CD4-positive, alpha-beta T cell (primary cell): ENCODE results near the gene DNAAF5. TPM values are rescaled to one million over a fixed set of nuclear protein-coding genes. Genes with fewer than 3 reads are reported as not detected.

Experiments used
- ATAC-seq: fragments of 200-7000 bp; cut with Tn5 transposase; one replicate; pipeline ENCODE4 v1.10.0; 2022; ENCODE audit warnings: mild to moderate bottlenecking; ENCODE audit not compliant: poor library complexity
- CTCF ChIA-PET: fragments of 350-600 bp; sonication (Branson Sonifier 250); formaldehyde crosslinking; loops from one replicate; lab custom pipeline; 2021; ENCODE audit warnings: antibody characterized with exemption, inconsistent platforms; lab: Charles Lee
- POLR2A ChIA-PET: fragments of 350-600 bp; sonication (Branson Sonifier 250); formaldehyde crosslinking; loops from one replicate; lab custom pipeline; 2021; ENCODE audit warnings: antibody characterized with exemption, inconsistent platforms; lab: Charles Lee
- DNase-seq, 14 experiments: peaks; one replicate each; pipeline ENCODE4 v3.0.0-alpha.2; 2013 to 2020; ENCODE audit warnings: mixed read lengths in 2 of 14
- H3K27ac ChIP-seq, 2 donors: one replicate each; pipeline versions ENCODE4 v1.5.1 to v1.7.0; 2013; ENCODE audit warnings: low read length in 2 of 2, low read depth in 1 of 2, mild to moderate bottlenecking in 1 of 2
- H3K27me3 ChIP-seq, 2 experiments: 1 replicate in 1 of 2; 2 replicates in 1 of 2; pipeline versions ENCODE4 v1.6.1 to v1.7.0; 2013; ENCODE audit warnings: low read length in 2 of 2, control low read depth in 1 of 2, mild to moderate bottlenecking in 1 of 2, moderate library complexity in 1 of 2; ENCODE audit not compliant: insufficient read depth in 2 of 2, control insufficient read depth in 1 of 2
- H3K36me3 ChIP-seq: one replicate; pipeline ENCODE4 v1.6.1; 2013; ENCODE audit warnings: low read length, control low read depth; ENCODE audit not compliant: insufficient read depth
- H3K4me1 ChIP-seq: one replicate; pipeline ENCODE4 v1.6.1; 2013; ENCODE audit warnings: low read length, control low read depth; ENCODE audit not compliant: insufficient read depth
- H3K4me3 ChIP-seq: one replicate; pipeline ENCODE4 v1.5.1; 2013; ENCODE audit warnings: mild to moderate bottlenecking, low read length, moderate library complexity
- H3K9me3 ChIP-seq, 2 experiments: 1 replicate in 1 of 2; 2 replicates in 1 of 2; pipeline versions ENCODE4 v1.6.1 to v1.7.0; 2013; ENCODE audit warnings: low read length in 2 of 2, mild to moderate bottlenecking in 2 of 2, control low read depth in 1 of 2, moderate library complexity in 1 of 2; ENCODE audit not compliant: control insufficient read depth in 1 of 2, insufficient read depth in 1 of 2
- H3K27ac Mint-ChIP-seq: one replicate; pipeline ENCODE4 v1.8.0; 2020; ENCODE audit warnings: mixed read lengths
- H3K27me3 Mint-ChIP-seq: one replicate; pipeline ENCODE4 v1.8.0; 2021; ENCODE audit warnings: mixed read lengths
- H3K36me3 Mint-ChIP-seq: one replicate; pipeline ENCODE4 v1.8.0; 2021; ENCODE audit warnings: low read depth, mixed read lengths
- H3K4me1 Mint-ChIP-seq: one replicate; pipeline ENCODE4 v1.8.0; 2021; ENCODE audit warnings: low read depth, mixed read lengths
- H3K4me3 Mint-ChIP-seq: one replicate; pipeline ENCODE4 v1.8.0; 2020; ENCODE audit warnings: mild to moderate bottlenecking, mixed read lengths
- H3K9me3 Mint-ChIP-seq: one replicate; pipeline ENCODE4 v1.8.0; 2020; ENCODE audit warnings: mixed read lengths
- CTCF ChIP-seq: fragments of 200-600 bp; IDR thresholded peaks from one replicate; pipeline ENCODE4 v1.8.0; 2022; ENCODE audit warnings: antibody characterized with exemption, mild to moderate bottlenecking
- intact Hi-C, 2 experiments: fragments of 100-400 bp; cut with DNase I in 1 of 2; cut with micrococcal nuclease in 1 of 2; formaldehyde crosslinking; loops; one replicate each; pipeline versions ENCODE4 v1.15.1 to v1.9.0; 2023 to 2025; cut with DNase I, micrococcal nuclease
- total RNA-seq, 174 experiments: library from RNA in 2 of 174; stranded (reverse) in 2 of 174; gene quantifications; one replicate each; pipeline ENCODE4 v1.2.3 and lab custom pipeline; 2021 to 2026

The DNAAF5 gene
- total RNA-seq, 2 experiments from 2014 or later = 4.8 to 6.1 TPM

- Mint-ChIP-seq H3K27me3 (no peaks in the 10 kb centered on the region), H3K27ac (no peak overlapping the region), H3K4me3 (no peak overlapping the region), H3K36me3 (peaks cover 55% of the 10 kb centered on the region), H3K4me1 (peaks cover 75% of the 10 kb centered on the region), H3K9me3 (no peaks in the 10 kb centered on the region)
- TF ChIP-seq CTCF = no peak
- ChIA-PET CTCF (interaction anchor here (1.6 kb wide), 1 partner anchor 47 kb away, joined by 4 read pairs; no protein-coding TSS in a partner anchor), POLR2A (no interaction called here)
- no peak for DNase-seq
- peaks cover 25% of the 10 kb centered on the region for H3K4me1 ChIP-seq
- no peaks in the 10 kb centered on the region for H3K27me3 ChIP-seq
- H3K4me3 ChIP-seq = no peak overlapping the region
- no peak overlapping the region for H3K27ac ChIP-seq
- no peak for ATAC-seq
- peaks cover 18% of the 10 kb centered on the region for H3K36me3 ChIP-seq
- H3K9me3 ChIP-seq = no peaks in the 10 kb centered on the region
- intact Hi-C loops = no loop called here
Measured at GRCh38 chr7:826230-826917, 99.9 kb downstream of the DNAAF5 start.

GRCh38 chr7:828793-829561 lies 102.5 kb downstream of the DNAAF5 start:
- Histone ChIP-seq H3K27ac (no peak overlapping the region), H3K36me3 (peaks cover 6% of the 10 kb centered on the region), H3K4me1 (peaks cover 40% of the 10 kb centered on the region), H3K27me3 (no peaks in the 10 kb centered on the region), H3K9me3 (no peaks in the 10 kb centered on the region), H3K4me3 (no peak overlapping the region)
- no peak for TF ChIP-seq CTCF
- CTCF ChIA-PET = no interaction called here
- H3K4me1 Mint-ChIP-seq = peaks cover 67% of the 10 kb centered on the region
- H3K9me3 Mint-ChIP-seq = no peaks in the 10 kb centered on the region
- H3K36me3 Mint-ChIP-seq = peaks cover 44% of the 10 kb centered on the region
- no peak overlapping the region for H3K27ac Mint-ChIP-seq
- intact Hi-C loops = loop anchor here in 1 of 2 experiments (1.0 kb wide), 1 partner anchor 11 kb away; no protein-coding TSS in a partner anchor
- DNase-seq (no peak), ATAC-seq (no peak)
- no peaks in the 10 kb centered on the region for H3K27me3 Mint-ChIP-seq
- POLR2A ChIA-PET = interaction anchor here (0.7 kb wide), 1 partner anchor 1877 kb away, joined by 3 read pairs; no protein-coding TSS in a partner anchor
- H3K4me3 Mint-ChIP-seq = no peak overlapping the region

- Mint-ChIP-seq H3K27ac (peak overlapping the region; percentile 86), H3K9me3 (no peaks in the 10 kb centered on the region), H3K27me3 (no peaks in the 10 kb centered on the region), H3K36me3 (peaks cover 42% of the 10 kb centered on the region), H3K4me3 (peak overlapping the region; percentile 11), H3K4me1 (peaks cover 60% of the 10 kb centered on the region)
- H3K27ac ChIP-seq = no peak overlapping the region
- H3K9me3 ChIP-seq = no peaks in the 10 kb centered on the region
- CTCF ChIA-PET = interaction anchor here (4.2 kb wide), 1 partner anchor 43 kb away, joined by 22 read pairs; no protein-coding TSS in a partner anchor
- no peaks in the 10 kb centered on the region for H3K27me3 ChIP-seq
- peaks cover 44% of the 10 kb centered on the region for H3K4me1 ChIP-seq
- no peak for TF ChIP-seq CTCF
- no peak for DNase-seq
- H3K36me3 ChIP-seq = peaks cover 2% of the 10 kb centered on the region
- H3K4me3 ChIP-seq = no peak overlapping the region
- intact Hi-C loops = no loop called here
- no peak for ATAC-seq
- POLR2A ChIA-PET = interaction anchor here (0.7 kb wide), 1 partner anchor 1876 kb away, joined by 3 read pairs; no protein-coding TSS in a partner anchor
Measured at GRCh38 chr7:830069-830468, 103.6 kb downstream of the DNAAF5 start.
